ENCODE data around the gene USP5.

The USP5 gene

GRCh38 chr12:6817662-6818157 is 34.2 kb upstream of the USP5 start:
- no peak for TF ChIP-seq CTCF (IDR thresholded peaks at IDR 0.05; ENCODE audit: insufficient read depth, low read depth, low read length, missing control alignments)
- DNase-seq (ENCODE audit: low read depth), result no peak
- H3K4me3 ChIP-seq (ENCODE audit: low read depth, low read length), result no peak overlapping the region

DNA sequence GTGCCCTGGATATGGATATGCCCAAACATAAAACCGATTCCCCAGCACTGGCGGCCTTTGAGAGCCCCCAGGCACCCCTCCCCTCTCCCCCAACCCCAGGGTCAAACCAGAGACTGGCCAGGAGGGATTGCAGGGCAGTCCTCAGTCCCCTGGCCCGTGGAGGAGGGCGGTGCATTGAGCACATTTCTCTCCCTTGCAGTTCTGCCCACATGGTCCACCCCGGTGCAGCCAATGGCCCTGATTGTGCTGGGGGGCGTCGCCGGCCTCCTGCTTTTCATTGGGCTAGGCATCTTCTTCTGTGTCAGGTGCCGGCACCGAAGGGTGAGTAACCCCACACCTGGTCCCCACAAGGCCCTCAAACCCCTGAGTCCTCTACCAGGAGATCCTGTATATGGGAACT is 33.7 kb upstream of the USP5 start:
- H3K4me3 ChIP-seq (ENCODE audit: low read depth, low read length), result no peak overlapping the region
- no peak for DNase-seq (ENCODE audit: low read depth)
- no peak for TF ChIP-seq CTCF (IDR thresholded peaks at IDR 0.05; ENCODE audit: insufficient read depth, low read depth, low read length, missing control alignments)

- TF ChIP-seq CTCF (IDR thresholded peaks at IDR 0.05; ENCODE audit: insufficient read depth, low read depth, low read length, missing control alignments), result no peak
- DNase-seq (ENCODE audit: low read depth), result no peak
- H3K4me3 ChIP-seq (ENCODE audit: low read depth, low read length), result no peak overlapping the region
Observed at GRCh38 chr12:6818645-6819044, 33.3 kb upstream of the USP5 start.

GRCh38 chr12:6819106-6820030 is 32.6 kb upstream of the USP5 start:
- H3K4me3 ChIP-seq (ENCODE audit: low read depth, low read length), result no peak overlapping the region
- DNase-seq (ENCODE audit: low read depth), result no peak
- TF ChIP-seq CTCF (IDR thresholded peaks at IDR 0.05; ENCODE audit: insufficient read depth, low read depth, low read length, missing control alignments), result no peak

DNA sequence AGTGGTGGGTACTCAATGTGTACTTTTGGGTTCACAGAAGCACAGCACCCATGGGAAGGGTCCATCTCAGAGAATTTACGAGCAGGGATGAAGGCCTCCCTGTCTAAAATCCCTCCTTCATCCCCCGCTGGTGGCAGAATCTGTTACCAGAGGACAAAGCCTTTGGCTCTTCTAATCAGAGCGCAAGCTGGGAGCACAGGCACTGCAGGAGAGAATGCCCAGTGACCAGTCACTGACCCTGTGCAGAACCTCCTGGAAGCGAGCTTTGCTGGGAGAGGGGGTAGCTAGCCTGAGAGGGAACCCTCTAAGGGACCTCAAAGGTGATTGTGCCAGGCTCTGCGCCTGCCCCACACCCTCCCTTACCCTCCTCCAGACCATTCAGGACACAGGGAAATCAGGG is 31.8 kb upstream of the USP5 start:
- no peak for TF ChIP-seq CTCF (IDR thresholded peaks at IDR 0.05; ENCODE audit: insufficient read depth, low read depth, low read length, missing control alignments)
- H3K4me3 ChIP-seq (ENCODE audit: low read depth, low read length), result no peak overlapping the region
- DNase-seq (ENCODE audit: low read depth), result no peak

DNA sequence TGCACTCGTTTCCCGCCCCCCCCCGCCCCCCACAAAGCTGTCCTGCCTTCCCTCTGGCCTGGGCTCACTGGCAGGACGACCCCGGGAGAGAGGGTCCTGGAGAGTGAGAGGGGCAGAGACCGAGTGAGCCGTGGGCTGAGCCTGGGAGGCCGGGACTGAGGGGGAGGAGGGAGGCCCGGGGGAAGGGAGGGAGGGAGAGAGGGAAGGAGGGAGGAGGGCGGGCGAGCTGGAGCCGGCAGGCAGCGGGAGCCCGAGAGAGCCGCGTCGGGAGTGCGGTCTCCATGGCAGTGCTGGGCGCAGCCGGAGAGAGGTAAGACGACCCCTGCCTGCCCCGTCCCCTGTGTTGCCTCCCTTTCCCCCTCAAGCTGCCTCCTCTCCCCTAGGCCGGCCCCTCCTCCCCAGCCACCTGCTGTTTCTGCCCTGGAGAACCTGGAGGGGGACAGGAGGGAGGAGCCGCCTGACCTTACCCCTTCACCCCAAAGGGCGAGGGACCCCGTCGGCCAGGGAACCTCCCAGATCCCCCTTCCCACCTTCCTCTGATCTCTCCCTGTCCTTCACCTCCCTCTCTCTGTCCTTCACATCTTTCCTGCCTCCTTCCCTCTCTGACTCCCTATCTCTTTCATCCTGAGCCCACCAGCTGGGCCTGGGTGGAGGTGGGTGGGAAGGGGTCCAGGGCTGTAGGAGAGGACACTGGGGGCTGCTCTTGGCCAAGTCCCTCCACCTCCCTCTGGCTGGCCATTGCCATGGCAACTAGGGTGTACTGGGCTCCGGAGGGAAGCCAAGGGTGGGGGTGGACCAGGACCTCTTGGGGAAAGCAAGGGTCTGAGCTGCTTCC is 30.1 kb upstream of the USP5 start, which contains the start of gene GPR162:
TSS of gene GPR162 (plus strand) at position 231 of the 835 bp plus-strand sequence. CDS start 2,078 bp downstream, outside the sequence.
- TF ChIP-seq CTCF (IDR thresholded peaks at IDR 0.05; ENCODE audit: insufficient read depth, low read depth, low read length, missing control alignments), result no peak
- H3K4me3 ChIP-seq (ENCODE audit: low read depth, low read length), result no peak within 1 kb of the TSS
- no peak for DNase-seq (ENCODE audit: low read depth)

Data from GM12865 (cell line).